Mucosa of descending colon (tissue), 3 donors: Measurements from ENCODE around the gene WDR20. TPM values are rescaled to one million over a fixed set of nuclear protein-coding genes. Genes with fewer than 3 reads are reported as not detected.
"Not testable (repeated sequence)": the region's sequence is repeated elsewhere in the genome, so short reads cannot be mapped to it uniquely, and the experiment has no call there.

ENCODE experiments used
- ATAC-seq: fragments of 200-7000 bp; cut with Tn5 transposase; one replicate; pipeline ENCODE4 v1.9.1; 2020; ENCODE audit warnings: mild to moderate bottlenecking, moderate library complexity
- DNase-seq, 3 donors: peaks; one replicate each; pipeline ENCODE4 v3.0.0-alpha.2; 2020
- H3K36me3 ChIP-seq: fragments of 200-600 bp; one replicate; pipeline ENCODE4 v1.8.0; 2021; ENCODE audit warnings: low read depth, mild to moderate bottlenecking
- H3K4me1 ChIP-seq: fragments of 200-600 bp; one replicate; pipeline ENCODE4 v1.8.0; 2021; ENCODE audit warnings: low read depth, mild to moderate bottlenecking
- H3K4me3 ChIP-seq: fragments of 200-600 bp; one replicate; pipeline ENCODE4 v1.8.0; 2021; ENCODE audit warnings: mild to moderate bottlenecking
- H3K9me3 ChIP-seq: fragments of 200-600 bp; one replicate; pipeline ENCODE4 v1.8.0; 2021; ENCODE audit warnings: mild to moderate bottlenecking
- CTCF ChIP-seq: fragments of 200-600 bp; IDR thresholded peaks from one replicate; pipeline ENCODE4 v1.8.0; 2022; ENCODE audit warnings: antibody characterized with exemption, mild to moderate bottlenecking
- intact Hi-C, 2 donors: fragments of 100-400 bp; cut with DNase I in 1 of 2; cut with micrococcal nuclease in 1 of 2; formaldehyde crosslinking; loops; one replicate each; pipeline versions ENCODE4 v1.11.0 to v1.11.1; 2022; cut with DNase I, micrococcal nuclease
- total RNA-seq, 3 donors: library from RNA; stranded (reverse); fragmentation: NEBNext Ultra II Directional in 2 of 3; extraction: Animal tissue kit (Norgen Biotek cat#: 25700) in 2 of 3; gene quantifications; one replicate each; pipeline versions ENCODE4 v1.2.1 to v1.2.4, GENCODE V29; 2021 to 2023
- donor health status: DM: no; HTN: no; CAD: no; lungs with moderate emphysema.
- donor health status: DM: no; HTN: no; CAD: no.
- donor health status: DM: no; HTN: yes; CAD: no.

WDR20 gene
- total RNA-seq, 3 donors from 2014 or later: 36.2 to 49.4 (median 40.9) TPM

DNA sequence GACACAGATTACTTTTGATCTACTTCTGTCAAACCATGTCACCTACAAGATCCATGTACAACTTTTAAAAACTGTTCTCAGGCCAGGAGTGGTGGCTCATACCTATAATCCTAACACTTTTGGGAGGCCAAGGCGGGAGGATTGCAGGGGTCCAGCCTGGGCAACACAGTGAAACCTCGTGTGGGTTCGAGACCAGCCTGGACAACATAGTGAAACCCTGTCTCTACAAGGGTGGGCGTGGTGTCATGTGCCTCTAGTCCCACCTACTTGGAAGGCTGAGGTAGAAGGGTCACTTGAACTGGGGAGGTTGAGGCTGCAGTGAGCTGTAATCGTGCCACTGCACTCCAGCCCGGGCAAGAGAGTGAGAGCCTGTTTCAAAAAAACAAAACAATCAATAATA lies 5.7 kb downstream of the WDR20 start:
- DNase-seq (no peak), ATAC-seq (no peak)
- intact Hi-C loops: no loop called here
- H3K4me1 ChIP-seq: peaks cover 13% of the 10 kb centered on the region
- no peaks in the 10 kb centered on the region for H3K36me3 ChIP-seq
- H3K4me3 ChIP-seq: no peak overlapping the region
- TF ChIP-seq CTCF: no peak
- H3K9me3 ChIP-seq: no peaks in the 10 kb centered on the region

DNA sequence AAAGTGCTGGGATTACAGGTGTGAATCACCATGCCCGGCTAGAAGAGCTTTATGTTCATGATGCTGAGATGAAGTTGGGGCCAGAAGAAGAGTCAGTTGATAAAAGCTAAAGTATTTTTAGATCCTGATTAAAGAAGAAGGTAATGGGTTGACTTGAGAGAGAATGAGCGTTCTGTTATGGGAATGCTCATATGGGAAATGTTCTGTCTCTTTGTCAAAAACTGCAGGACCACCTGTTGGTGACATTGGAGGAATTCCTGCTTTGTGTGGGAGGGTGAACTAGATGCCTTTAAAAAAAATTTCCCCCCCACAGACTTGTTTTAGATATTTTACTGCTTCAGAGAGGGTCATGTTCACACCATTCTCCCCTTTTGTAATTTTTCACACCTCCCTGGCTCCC lies 6.7 kb downstream of the WDR20 start:
- no peak for DNase-seq
- no peak for ATAC-seq
- peaks cover 8% of the 10 kb centered on the region for H3K4me1 ChIP-seq
- intact Hi-C loops: no loop called here
- H3K4me3 ChIP-seq: no peak overlapping the region
- no peak for TF ChIP-seq CTCF
- no peaks in the 10 kb centered on the region for H3K36me3 ChIP-seq
- H3K9me3 ChIP-seq: no peaks in the 10 kb centered on the region

DNA sequence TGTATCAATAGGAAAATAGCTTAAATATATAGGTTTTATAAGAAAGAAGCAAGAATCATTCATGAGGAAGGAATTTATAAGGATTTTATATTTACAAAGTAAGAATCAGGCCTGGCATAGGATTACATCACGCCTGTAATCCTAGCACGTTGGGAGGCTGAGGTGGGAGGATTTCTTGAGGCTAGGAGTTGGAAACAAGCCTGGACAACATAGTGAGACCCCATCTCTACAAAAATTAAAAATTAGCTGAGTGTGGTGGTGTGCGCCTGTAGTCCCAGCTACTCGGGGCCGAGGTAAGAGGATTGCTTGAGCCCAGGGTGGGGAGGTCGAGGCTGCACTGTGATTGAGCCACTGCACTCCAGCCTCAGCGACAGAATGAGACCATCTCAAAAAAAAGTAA lies 10.4 kb downstream of the WDR20 start:
- H3K4me3 ChIP-seq: no peak overlapping the region
- ATAC-seq (no peak), DNase-seq (no peak)
- no peaks in the 10 kb centered on the region for H3K9me3 ChIP-seq
- intact Hi-C loops: no loop called here
- TF ChIP-seq CTCF: no peak
- H3K36me3 ChIP-seq: no peaks in the 10 kb centered on the region
- peaks cover 2% of the 10 kb centered on the region for H3K4me1 ChIP-seq

DNA sequence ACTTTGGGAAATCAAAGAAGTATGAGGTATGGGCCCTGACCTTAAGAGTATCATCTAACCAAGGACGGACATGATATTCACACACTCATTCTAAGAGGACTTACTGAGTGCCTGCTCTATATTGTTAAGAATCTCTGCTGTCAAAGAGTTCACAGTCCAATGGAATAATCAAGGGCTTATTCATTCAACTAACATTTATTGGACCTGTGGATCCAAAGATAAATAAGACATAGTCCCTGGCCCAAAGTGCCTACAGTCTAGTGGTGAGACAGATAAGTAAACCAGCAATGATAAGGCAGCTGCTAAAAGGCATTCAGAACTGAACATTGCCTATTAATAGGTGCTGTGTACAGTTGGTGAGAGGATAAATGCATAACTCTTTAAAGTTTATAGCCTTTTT lies 11.0 kb downstream of the WDR20 start:
- Histone ChIP-seq H3K36me3 (no peaks in the 10 kb centered on the region), H3K9me3 (no peaks in the 10 kb centered on the region), H3K4me3 (no peak overlapping the region), H3K4me1 (peaks cover 2% of the 10 kb centered on the region)
- intact Hi-C loops: no loop called here
- DNase-seq (no peak), ATAC-seq (peak; percentile 56)
- no peak for TF ChIP-seq CTCF

GRCh38 chr14:102151411-102151810 lies 11.7 kb downstream of the WDR20 start:
- intact Hi-C loops, DNase-seq, H3K36me3 ChIP-seq, H3K4me3 ChIP-seq, H3K4me1 ChIP-seq, ATAC-seq, H3K9me3 ChIP-seq: not testable (repeated sequence)

DNA sequence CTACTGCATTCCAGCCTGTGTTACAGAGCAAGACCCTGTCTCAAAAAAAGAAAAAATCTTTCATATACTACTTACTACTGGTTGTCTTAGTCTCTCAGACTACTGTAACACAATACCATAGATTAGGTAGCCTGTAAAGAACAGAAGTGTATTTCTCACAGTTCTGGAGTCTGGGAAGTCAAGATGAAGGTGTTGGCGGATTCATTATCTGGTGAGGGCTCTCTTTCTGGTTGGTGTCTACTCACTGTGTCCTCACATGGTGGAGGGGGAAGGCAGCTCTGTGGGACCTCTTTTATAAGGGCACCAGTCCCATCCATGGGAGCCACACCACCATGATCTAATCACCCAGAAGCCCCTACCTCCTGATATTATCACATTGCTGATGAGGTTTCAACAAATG lies 14.4 kb downstream of the WDR20 start:
- Histone ChIP-seq H3K36me3 (no peaks in the 10 kb centered on the region), H3K4me3 (no peak overlapping the region), H3K4me1 (peaks cover 2% of the 10 kb centered on the region), H3K9me3 (no peaks in the 10 kb centered on the region)
- DNase-seq (no peak), ATAC-seq (no peak)
- intact Hi-C loops: no loop called here
- TF ChIP-seq CTCF: no peak
